HG03354 (cell line): ENCODE results near the gene DRD4.

Experiments
- ATAC-seq: cut with Tn5 transposase; IDR thresholded peaks from one replicate; pipeline ENCODE4 v1.9.1; 2021; ENCODE audit warnings: mild to moderate bottlenecking; ENCODE audit not compliant: unreplicated experiment, poor library complexity, severe bottlenecking

Gene DRD4

DNA sequence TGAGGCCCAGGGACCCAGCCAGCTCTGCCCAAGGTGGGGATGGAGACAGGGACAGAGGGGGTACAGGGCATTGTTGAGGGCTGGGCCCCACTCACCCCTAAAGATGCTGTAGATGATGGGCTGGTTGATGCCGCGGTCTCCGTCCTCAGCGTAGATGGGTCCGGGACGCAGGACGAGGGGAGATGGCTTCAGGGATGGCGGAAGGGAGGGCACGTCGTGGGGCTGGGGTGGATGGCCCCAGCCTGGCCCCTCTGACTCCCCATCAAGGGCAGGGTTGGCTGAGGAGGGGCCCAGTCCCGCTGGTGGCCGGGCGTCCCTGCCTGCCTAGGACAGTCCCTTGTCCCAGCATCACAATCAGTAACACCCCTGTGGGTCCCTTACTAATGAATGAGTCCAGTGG is 16.9 kb upstream of the DRD4 start:
- no peak for ATAC-seq

DNA sequence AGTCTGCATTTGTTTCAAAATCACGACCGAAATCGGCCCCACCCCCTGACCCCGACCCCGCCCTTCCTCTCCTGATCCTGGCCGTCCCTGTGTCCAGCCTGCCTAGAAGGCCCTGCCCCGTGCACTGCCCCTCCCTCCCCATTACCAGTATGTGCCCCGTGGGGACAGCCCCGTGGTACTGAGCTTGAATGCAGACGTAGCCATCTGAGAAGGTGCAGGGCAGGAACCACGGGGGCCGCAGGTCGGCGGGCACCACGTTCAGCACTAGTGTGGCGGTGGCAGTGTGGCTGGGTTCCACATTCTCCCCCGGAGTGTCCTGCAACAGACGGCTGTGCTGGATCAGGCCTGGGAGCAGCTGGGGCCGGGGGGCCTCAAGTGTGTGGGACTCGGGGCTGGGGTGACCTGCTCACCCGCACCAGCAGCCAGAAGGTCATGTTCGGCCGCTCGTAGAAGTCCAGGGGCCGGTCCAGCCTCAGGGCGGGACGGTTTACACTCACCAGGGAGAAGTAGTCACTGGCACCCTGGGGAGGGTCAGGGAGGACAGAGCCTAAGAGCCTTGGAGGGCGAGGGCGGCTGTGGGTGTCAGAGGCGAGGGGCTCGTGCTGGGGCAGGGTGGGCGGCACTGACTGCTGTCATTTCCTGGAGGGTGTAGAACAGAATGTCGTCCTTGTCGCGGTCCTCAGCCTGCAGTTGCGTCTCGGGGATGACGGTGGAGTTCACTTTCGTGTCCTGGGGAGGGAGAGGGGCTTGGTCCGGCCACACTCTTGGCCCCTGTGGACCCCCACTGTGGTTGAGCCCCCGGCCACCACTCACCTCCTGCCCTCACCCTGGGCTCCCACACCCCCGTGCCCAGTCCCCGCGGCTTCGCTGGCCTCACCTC is 15.9 kb upstream of the DRD4 start:
- ATAC-seq: no peak

GRCh38 chr11:621838-622237 is 15.2 kb upstream of the DRD4 start:
- ATAC-seq: no peak

GRCh38 chr11:623349-623869 is 13.7 kb upstream of the DRD4 start:
- ATAC-seq: no peak

- ATAC-seq: no peak
Observed at GRCh38 chr11:623999-624704, 12.9 kb upstream of the DRD4 start.

- no peak for ATAC-seq
Observed at GRCh38 chr11:624705-625635, 12.1 kb upstream of the DRD4 start, which contains the start of gene CDHR5. CDHR5 (minus strand) TSS chr11:624955; CDS start chr11:624902, 53 bp downstream.

GRCh38 chr11:625636-626268 is 11.3 kb upstream of the DRD4 start:
- ATAC-seq: no peak

- no peak for ATAC-seq
Observed at GRCh38 chr11:626475-627307, 10.4 kb upstream of the DRD4 start, which contains the start of gene SCT. SCT (minus strand) TSS chr11:627181; CDS start chr11:627143, 38 bp downstream.

DNA sequence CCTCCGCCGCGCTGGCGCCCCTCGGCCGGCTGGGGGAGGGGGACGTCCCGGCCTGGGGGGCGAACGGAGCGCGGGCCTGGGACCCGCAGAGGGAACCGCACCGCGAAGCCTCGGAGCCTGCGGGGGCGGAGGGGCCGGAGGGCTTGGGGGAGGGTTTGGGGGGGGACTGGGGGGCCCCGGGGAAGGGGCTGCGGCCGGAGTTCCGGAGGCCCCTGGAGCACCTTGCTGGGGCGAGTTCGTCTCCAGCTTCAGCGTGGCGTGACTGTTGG is 9.8 kb upstream of the DRD4 start:
- no peak for ATAC-seq

GRCh38 chr11:628056-628455 is 9.0 kb upstream of the DRD4 start:
- no peak for ATAC-seq

DNA sequence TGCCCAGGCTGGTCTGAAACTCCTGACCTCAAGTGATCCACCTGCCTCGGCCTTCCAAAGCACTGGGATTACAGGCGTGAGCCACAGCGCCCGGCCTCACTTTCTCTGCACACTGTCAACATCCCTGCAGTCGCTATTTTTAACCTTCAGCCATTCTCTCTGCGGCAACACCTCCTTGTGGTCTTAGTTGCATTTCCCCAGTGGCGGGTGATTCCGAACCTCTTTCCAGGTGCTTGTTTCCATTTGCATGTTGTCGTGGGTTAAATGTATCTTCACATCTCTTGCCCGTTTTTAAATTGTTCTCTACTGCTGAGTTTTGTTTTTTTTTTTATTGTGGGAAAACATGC is 7.9 kb upstream of the DRD4 start:
- ATAC-seq: no peak

DNA sequence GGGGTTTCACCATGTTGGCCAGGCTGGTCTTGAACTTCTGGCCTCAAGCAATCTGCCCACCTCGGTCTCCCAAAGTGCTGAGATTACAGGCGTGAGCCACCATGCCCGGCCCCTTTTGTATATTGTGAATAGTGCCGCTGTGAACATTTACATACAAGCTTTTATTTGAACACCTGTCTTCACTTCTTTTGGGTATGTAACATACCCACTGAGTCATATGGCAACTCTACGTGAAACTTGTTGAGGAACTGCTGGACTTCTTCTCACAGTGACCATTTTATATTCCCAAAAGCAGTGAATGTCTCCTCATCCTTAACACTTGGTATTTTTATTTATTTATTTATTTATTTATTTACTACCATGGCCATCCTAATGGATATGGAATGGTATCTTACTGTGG is 6.2 kb upstream of the DRD4 start:
- no peak for ATAC-seq

DNA sequence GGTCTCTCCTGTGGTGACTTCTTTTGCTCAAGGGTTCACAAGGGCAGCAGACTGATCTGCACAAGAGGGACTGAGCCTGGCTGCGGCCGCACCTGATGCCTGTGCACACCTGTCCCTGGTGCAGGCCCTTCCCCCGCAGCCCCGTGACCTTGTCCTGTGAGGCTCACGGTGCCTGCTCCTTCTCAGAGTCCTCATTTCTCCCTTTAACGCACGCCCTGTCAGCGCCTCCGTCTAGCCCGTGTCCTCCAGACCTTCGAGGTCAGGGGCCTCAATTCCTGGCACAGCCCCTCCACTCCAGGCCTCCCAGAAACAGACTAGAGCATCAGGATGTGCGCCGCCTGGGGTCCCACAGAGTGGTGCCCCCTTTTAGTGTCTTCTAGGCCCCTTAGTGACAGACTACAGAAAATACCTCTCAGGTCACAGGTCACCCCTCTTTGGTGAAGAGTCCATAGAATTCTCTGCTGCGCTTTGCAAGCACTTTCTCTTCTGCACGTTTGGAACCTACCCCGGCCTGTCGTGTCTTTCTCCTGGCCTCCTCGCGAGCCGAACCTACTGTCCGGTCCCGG is 1.0 kb upstream of the DRD4 start:
- no peak for ATAC-seq

GRCh38 chr11:637333-637592 is 194 bp downstream of the DRD4 start:
- ATAC-seq: no peak

GRCh38 chr11:637593-638521 is 788 bp downstream of the DRD4 start:
- no peak for ATAC-seq

- no peak for ATAC-seq
Observed at GRCh38 chr11:638631-639331, 1.7 kb downstream of the DRD4 start.

GRCh38 chr11:639332-639955 is 2.4 kb downstream of the DRD4 start:
- no peak for ATAC-seq
